DND-41 (cell line): Measurements from ENCODE around the gene ATIC.

Experiments
- EZH2 ChIP-seq: IDR thresholded peaks from 3 replicates; pipeline ENCODE4 v1.6.1; 2012; ENCODE audit warnings: borderline replicate concordance, low read depth, mild to moderate bottlenecking, moderate library complexity, low read length, inconsistent platforms; ENCODE audit not compliant: severe bottlenecking
- TF ChIP-seq, protein P1 (sequence below): IDR thresholded peaks from 2 replicates; pipeline ENCODE4 v1.5.1; 2012; ENCODE audit warnings: borderline replicate concordance, low read length, moderate library complexity, mild to moderate bottlenecking; ENCODE audit not compliant: poor library complexity, severe bottlenecking; ENCODE audit errors: extremely low read depth

DNA sequence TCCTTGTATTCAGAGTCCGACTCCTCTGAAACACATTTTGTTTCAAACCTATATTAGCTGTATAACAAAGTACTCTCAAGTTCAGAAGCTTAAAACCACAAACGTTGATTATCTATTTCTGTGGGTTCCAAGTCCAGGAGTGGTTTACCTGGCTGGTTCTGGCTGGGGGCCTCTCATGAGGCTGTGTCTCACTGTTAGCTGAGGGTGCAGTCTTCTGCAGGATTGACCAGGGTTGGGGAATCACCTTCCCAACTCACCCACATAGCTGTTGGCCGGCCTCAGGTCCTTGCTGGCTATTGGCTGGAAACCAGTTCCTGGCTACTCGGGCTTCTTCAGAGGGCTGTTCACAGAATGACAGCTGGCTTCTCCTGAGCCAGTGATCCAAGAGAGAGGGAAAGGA, 18.0 kb upstream of the ATIC start:
- TF ChIP-seq, protein P1, sequence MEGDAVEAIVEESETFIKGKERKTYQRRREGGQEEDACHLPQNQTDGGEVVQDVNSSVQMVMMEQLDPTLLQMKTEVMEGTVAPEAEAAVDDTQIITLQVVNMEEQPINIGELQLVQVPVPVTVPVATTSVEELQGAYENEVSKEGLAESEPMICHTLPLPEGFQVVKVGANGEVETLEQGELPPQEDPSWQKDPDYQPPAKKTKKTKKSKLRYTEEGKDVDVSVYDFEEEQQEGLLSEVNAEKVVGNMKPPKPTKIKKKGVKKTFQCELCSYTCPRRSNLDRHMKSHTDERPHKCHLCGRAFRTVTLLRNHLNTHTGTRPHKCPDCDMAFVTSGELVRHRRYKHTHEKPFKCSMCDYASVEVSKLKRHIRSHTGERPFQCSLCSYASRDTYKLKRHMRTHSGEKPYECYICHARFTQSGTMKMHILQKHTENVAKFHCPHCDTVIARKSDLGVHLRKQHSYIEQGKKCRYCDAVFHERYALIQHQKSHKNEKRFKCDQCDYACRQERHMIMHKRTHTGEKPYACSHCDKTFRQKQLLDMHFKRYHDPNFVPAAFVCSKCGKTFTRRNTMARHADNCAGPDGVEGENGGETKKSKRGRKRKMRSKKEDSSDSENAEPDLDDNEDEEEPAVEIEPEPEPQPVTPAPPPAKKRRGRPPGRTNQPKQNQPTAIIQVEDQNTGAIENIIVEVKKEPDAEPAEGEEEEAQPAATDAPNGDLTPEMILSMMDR, result no peak
- TF ChIP-seq EZH2, result no peak
